Loucy (cell line): Measurements from ENCODE around the gene SHISA6.

Experiments
- EZH2phosphoT487 ChIP-seq: fragments of 200-600 bp; IDR thresholded peaks from 2 replicates; pipeline ENCODE4 v1.6.1; 2018; ENCODE audit warnings: antibody characterized with exemption, mild to moderate bottlenecking, moderate library complexity, borderline replicate concordance
- TF ChIP-seq, protein P1 (sequence below): fragments of 200-600 bp; sonication (generic); conservative IDR thresholded peaks from 2 replicates; pipeline ENCODE4 v1.5.1; 2014; ENCODE audit warnings: mild to moderate bottlenecking, antibody characterized with exemption, low read length

DNA sequence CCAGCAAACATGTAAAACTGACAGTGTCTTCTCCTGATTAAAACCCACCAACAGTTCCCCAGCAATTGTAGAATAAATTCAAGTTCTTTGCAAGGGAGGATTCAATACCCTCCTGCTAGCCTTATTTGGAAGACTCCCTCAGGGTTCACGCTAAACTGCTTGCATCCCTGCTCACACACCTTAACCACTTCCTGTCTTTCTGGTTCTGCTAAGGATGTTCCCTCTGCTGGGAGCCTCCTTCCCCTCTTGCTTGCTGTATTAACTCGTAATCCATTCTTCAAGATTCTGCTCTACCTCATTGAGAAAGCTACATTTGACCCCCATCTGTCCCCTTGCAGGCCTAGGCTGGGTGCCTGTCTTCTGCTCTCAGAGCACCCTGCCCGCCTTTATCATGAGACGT is 2.3 kb upstream of the SHISA6 start:
- no peak for TF ChIP-seq EZH2phosphoT487
- TF ChIP-seq, protein P1, sequence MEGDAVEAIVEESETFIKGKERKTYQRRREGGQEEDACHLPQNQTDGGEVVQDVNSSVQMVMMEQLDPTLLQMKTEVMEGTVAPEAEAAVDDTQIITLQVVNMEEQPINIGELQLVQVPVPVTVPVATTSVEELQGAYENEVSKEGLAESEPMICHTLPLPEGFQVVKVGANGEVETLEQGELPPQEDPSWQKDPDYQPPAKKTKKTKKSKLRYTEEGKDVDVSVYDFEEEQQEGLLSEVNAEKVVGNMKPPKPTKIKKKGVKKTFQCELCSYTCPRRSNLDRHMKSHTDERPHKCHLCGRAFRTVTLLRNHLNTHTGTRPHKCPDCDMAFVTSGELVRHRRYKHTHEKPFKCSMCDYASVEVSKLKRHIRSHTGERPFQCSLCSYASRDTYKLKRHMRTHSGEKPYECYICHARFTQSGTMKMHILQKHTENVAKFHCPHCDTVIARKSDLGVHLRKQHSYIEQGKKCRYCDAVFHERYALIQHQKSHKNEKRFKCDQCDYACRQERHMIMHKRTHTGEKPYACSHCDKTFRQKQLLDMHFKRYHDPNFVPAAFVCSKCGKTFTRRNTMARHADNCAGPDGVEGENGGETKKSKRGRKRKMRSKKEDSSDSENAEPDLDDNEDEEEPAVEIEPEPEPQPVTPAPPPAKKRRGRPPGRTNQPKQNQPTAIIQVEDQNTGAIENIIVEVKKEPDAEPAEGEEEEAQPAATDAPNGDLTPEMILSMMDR, result no peak
